GM12878 (cell line): Measurements from ENCODE around the gene CRIM1. TPM values are rescaled to one million over a fixed set of nuclear protein-coding genes. Genes with fewer than 3 reads are reported as not detected.

Experiments
- ATAC-seq: fragments of 200-7000 bp; cut with Tn5 transposase; 3 replicates; pipeline ENCODE4 v1.9.1; 2020; ENCODE audit warnings: mild to moderate bottlenecking, moderate library complexity
- BruUV-seq: library from RNA; stranded (reverse); fragments of 400-500 nt; replicated peaks from 2 replicates; lab custom pipeline; 2021; lab: Mats Ljungman, UMichigan
- CTCF ChIA-PET: fragments of 300-600 bp; sonication (Branson Sonifier 250); formaldehyde crosslinking; extraction: SDS; loops from one replicate; lab custom pipeline; 2021; ENCODE audit warnings: inconsistent platforms; lab: Yijun Ruan, JAX
- POLR2A ChIA-PET: fragments of 350-600 bp; formaldehyde crosslinking; extraction: SDS; loops from one replicate; lab custom pipeline; 2021; ENCODE audit warnings: inconsistent platforms; lab: Charles Lee
- RAD21 ChIA-PET: fragments of 300-600 bp; sonication (Branson Sonifier 250); formaldehyde crosslinking; loops from one replicate; lab custom pipeline; 2023; ENCODE audit warnings: antibody characterized with exemption; ENCODE audit not compliant: unreplicated experiment; lab: Charles Lee
- SMC1A ChIA-PET: fragments of 300-600 bp; sonication (Branson Sonifier 250); formaldehyde crosslinking; loops from one replicate; lab custom pipeline; 2023; ENCODE audit not compliant: unreplicated experiment, uncharacterized antibody; lab: Charles Lee
- DNase-seq: peaks from one replicate; pipeline ENCODE4 v3.0.0-alpha.2; 2011; ENCODE audit warnings: low read depth, low spot score
- FAIRE-seq: peaks from 3 replicates; lab custom pipeline; 2011; peaks lifted over from hg19 to GRCh38; lab: Jason Lieb, UNC
- H2AFZ ChIP-seq: 2 replicates; pipeline ENCODE4 v1.6.0; 2011; ENCODE audit warnings: low read depth, low read length, control low read depth; ENCODE audit not compliant: control insufficient read depth
- H3K27ac ChIP-seq: 2 replicates; pipeline ENCODE4 v1.5.1; 2011; ENCODE audit warnings: control low read depth; ENCODE audit not compliant: control insufficient read depth, insufficient read depth
- H3K27me3 ChIP-seq, 2 experiments: replicated peaks in 1 of 2; 2 replicates each; pipeline versions ENCODE4 v1.6.0 to v1.6.1; 2011; ENCODE audit warnings: low read length in 1 of 2; ENCODE audit not compliant: control insufficient read depth in 2 of 2, insufficient read depth in 2 of 2
- H3K36me3 ChIP-seq, 2 experiments: 2 replicates each; pipeline ENCODE4 v1.5.1; 2011; ENCODE audit warnings: low read length in 1 of 2; ENCODE audit not compliant: control insufficient read depth in 2 of 2, insufficient read depth in 2 of 2
- H3K4me1 ChIP-seq: 2 replicates; pipeline ENCODE4 v1.6.1; 2011; ENCODE audit warnings: mild to moderate bottlenecking, low read length, moderate library complexity, mixed read lengths; ENCODE audit not compliant: control insufficient read depth, insufficient read depth
- H3K4me2 ChIP-seq: 2 replicates; pipeline ENCODE4 v1.6.0; 2011; ENCODE audit warnings: control low read depth; ENCODE audit not compliant: control insufficient read depth, insufficient read depth
- H3K4me3 ChIP-seq: fragments of 200-600 bp; sonication (generic); 2 replicates; pipeline ENCODE4 v1.5.1; 2016
- H3K79me2 ChIP-seq: 2 replicates; pipeline ENCODE4 v1.6.0; 2011; ENCODE audit warnings: low read length; ENCODE audit not compliant: control insufficient read depth, insufficient read depth
- H3K9ac ChIP-seq: 2 replicates; pipeline ENCODE4 v1.8.0; 2011; ENCODE audit warnings: low read length, control low read depth, mixed read lengths; ENCODE audit not compliant: control insufficient read depth, insufficient read depth
- H3K9me3 ChIP-seq: replicated peaks from 3 replicates; pipeline ENCODE4 v1.5.1; 2011; ENCODE audit warnings: mild to moderate bottlenecking, low read length; ENCODE audit not compliant: control insufficient read depth, insufficient read depth
- H4K20me1 ChIP-seq: 2 replicates; pipeline ENCODE4 v1.6.0; 2011; ENCODE audit not compliant: control insufficient read depth, insufficient read depth
- BHLHE40 ChIP-seq, 2 experiments: fragments of 450-650 bp in 1 of 2; IDR thresholded peaks; 2 replicates each; pipeline ENCODE4 v1.6.1; 2011 to 2017; ENCODE audit warnings: low read depth in 2 of 2, borderline replicate concordance in 1 of 2, improper control_type of control experiment in 1 of 2, low read length in 1 of 2, mild to moderate bottlenecking in 1 of 2
- FOXM1 ChIP-seq: IDR thresholded peaks from 2 replicates; pipeline ENCODE4 v1.6.1; 2012; ENCODE audit warnings: low read depth, mild to moderate bottlenecking, inconsistent platforms, low read length, moderate library complexity
- GATAD2B ChIP-seq: fragments of 450-650 bp; conservative IDR thresholded peaks from 2 replicates; pipeline ENCODE4 v1.6.1; 2017; ENCODE audit warnings: low read depth, mild to moderate bottlenecking, moderate library complexity
- HDGF ChIP-seq: fragments of 450-650 bp; IDR thresholded peaks from 2 replicates; pipeline ENCODE4 v1.6.1; 2016; ENCODE audit warnings: antibody characterized with exemption
- NFYB ChIP-seq: IDR thresholded peaks from 2 replicates; pipeline ENCODE4 v1.6.1; 2011; ENCODE audit warnings: low read depth, mild to moderate bottlenecking, low read length, improper control_type of control experiment, moderate library complexity; ENCODE audit not compliant: insufficient read depth
- NR2C2 ChIP-seq: IDR thresholded peaks from 2 replicates; pipeline ENCODE4 v1.6.1; 2011; ENCODE audit warnings: borderline replicate concordance, low read depth; ENCODE audit not compliant: control insufficient read depth, insufficient read length
- PAX8 ChIP-seq: fragments of 450-650 bp; IDR thresholded peaks from 2 replicates; pipeline ENCODE4 v1.6.1; 2017; ENCODE audit warnings: mild to moderate bottlenecking, moderate library complexity
- SUZ12 ChIP-seq: fragments of 200-600 bp; sonication (generic); IDR thresholded peaks from one replicate; pipeline ENCODE4 v1.6.1; 2018; ENCODE audit warnings: antibody characterized with exemption, mild to moderate bottlenecking; ENCODE audit not compliant: unreplicated experiment
- TAF1 ChIP-seq: IDR thresholded peaks from 2 replicates; pipeline ENCODE4 v1.6.1; 2011; ENCODE audit warnings: mild to moderate bottlenecking, low read depth, low read length, borderline replicate concordance
- TCF12 ChIP-seq: IDR thresholded peaks from 2 replicates; pipeline ENCODE4 v1.6.1; 2011; ENCODE audit warnings: low read depth, mild to moderate bottlenecking, low read length
- YY1 ChIP-seq: IDR thresholded peaks from 2 replicates; pipeline ENCODE4 v1.6.1; 2011; ENCODE audit warnings: low read depth, mild to moderate bottlenecking, low read length
- ZNF622 ChIP-seq: fragments of 450-650 bp; IDR thresholded peaks from 2 replicates; pipeline ENCODE4 v1.6.1; 2017; ENCODE audit warnings: mild to moderate bottlenecking, inconsistent platforms
- ZNF687 ChIP-seq: fragments of 450-650 bp; IDR thresholded peaks from 2 replicates; pipeline ENCODE4 v1.6.1; 2017; ENCODE audit warnings: mild to moderate bottlenecking, moderate library complexity
- WGBS: methylation state at CpG from one replicate; pipeline ENCODE4 v1.1.6; 2016; ENCODE audit warnings: low lambda C conversion rate; ENCODE audit not compliant: insufficient replicate concordance, insufficient coverage; ENCODE audit errors: missing lambda C conversion rate; 5-methylcytosine and 5-hydroxymethylcytosine counted together
- in situ Hi-C: fragments of 300-500 bp; cut with MboI; formaldehyde crosslinking; loops from 9 replicates; pipeline ENCODE4 v1.14.3; 2018; ENCODE audit warnings: mixed read lengths
- intact Hi-C: fragments of 100-400 bp; cut with micrococcal nuclease; formaldehyde crosslinking; loops from one replicate; pipeline ENCODE4 v1.14.2; 2022; ENCODE audit not compliant: unreplicated experiment
- polyA plus RNA-seq, 11 experiments: library from polyadenylated mRNA; depleted of rRNA in 4 of 11; unstranded in 6 of 11; stranded (reverse) in 5 of 11; fragments of >200 nt; fragmentation: Nextera tagmentation in 4 of 11; fragmentation: Illumina TruSeq in 1 of 11; extraction: Ambion mirVana in 4 of 11; extraction: Trizol in 1 of 11; gene quantifications; 1 replicate in 1 of 11; 2 replicates in 10 of 11; pipeline versions ENCODE4 v1.2.1 to v1.2.3, GENCODE V29; 2011 to 2016; ENCODE audit warnings: inconsistent platforms in 2 of 11, missing spikeins in 2 of 11, low read depth in 1 of 11
- total RNA-seq, 4 experiments: library from RNA; depleted of rRNA in 3 of 4; stranded (reverse); fragments of >200 nt in 3 of 4; fragmentation: Illumina TruSeq in 1 of 4; extraction: Trizol in 1 of 4; gene quantifications; 2 replicates each; pipeline versions ENCODE4 v1.2.1 to v1.2.3, GENCODE V29; 2013 to 2021

CRIM1 gene
- total and polyA plus RNA-seq, 10 of the 15 experiments (the other 5 are each of a cell fraction or from before 2014, with no cell fraction given) = 0.42 to 7.4 (median 3.1) TPM

- BruUV-seq = no TSS peak
- intact Hi-C loops (no loop called here), in situ Hi-C loops (no loop called here)
- Histone ChIP-seq H3K9ac (no peak overlapping the region), H3K4me1 (no peaks in the 10 kb centered on the region), H2AFZ (no peak overlapping the region), H3K4me2 (no peak overlapping the region), H3K4me3 (no peak overlapping the region), H3K9me3 (peaks cover 3% of the 10 kb centered on the region; the same call in 1 of the 3 replicates), H3K27me3 (no peaks in the 10 kb centered on the region), H3K27ac (no peak overlapping the region), H3K36me3 (no peaks in the 10 kb centered on the region), H3K79me2 (no peaks in the 10 kb centered on the region), H4K20me1 (no peaks in the 10 kb centered on the region)
- WGBS = 0% methylated on average over 2 of the region's 2 CpGs
- ChIA-PET CTCF (no interaction called here), SMC1A (no interaction called here), POLR2A (no interaction called here), RAD21 (no interaction called here)
- FAIRE-seq = no peak
- no peak for DNase-seq
- no peak for ATAC-seq
- TF ChIP-seq ZNF622 (no peak), NR2C2 (no peak), NFYB (no peak), PAX8 (no peak), YY1 (no peak), TCF12 (no peak), TAF1 (no peak), FOXM1 (no peak)
These were observed 122.2 kb downstream of the CRIM1 start for GRCh38 chr2:36477746-36478145.

GRCh38 chr2:36478332-36478738 is 122.8 kb downstream of the CRIM1 start:
- H2AFZ ChIP-seq = no peak overlapping the region
- H3K27ac ChIP-seq = no peak overlapping the region
- no peaks in the 10 kb centered on the region for H3K79me2 ChIP-seq
- ChIA-PET RAD21 (no interaction called here), CTCF (no interaction called here), SMC1A (no interaction called here), POLR2A (no interaction called here)
- intact Hi-C loops (no loop called here), in situ Hi-C loops (no loop called here)
- no TSS peak for BruUV-seq
- H4K20me1 ChIP-seq = no peaks in the 10 kb centered on the region
- no peaks in the 10 kb centered on the region for H3K36me3 ChIP-seq
- WGBS = 15% methylated on average over 4 of the region's 4 CpGs
- H3K4me2 ChIP-seq = no peak overlapping the region
- peaks cover 3% of the 10 kb centered on the region; the same call in 1 of the 3 replicates for H3K9me3 ChIP-seq
- no peaks in the 10 kb centered on the region for H3K4me1 ChIP-seq
- ATAC-seq (no peak), FAIRE-seq (no peak), DNase-seq (no peak)
- no peak overlapping the region for H3K4me3 ChIP-seq
- H3K9ac ChIP-seq = no peak overlapping the region
- H3K27me3 ChIP-seq = no peaks in the 10 kb centered on the region
- TF ChIP-seq HDGF = no peak
- TF ChIP-seq ZNF687 = no peak
- TF ChIP-seq GATAD2B = no peak
- TF ChIP-seq SUZ12 = no peak
- no peak for TF ChIP-seq YY1
- no peak for TF ChIP-seq BHLHE40 (IDR thresholded peaks at IDR 0.05; ENCODE audit: borderline replicate concordance in 1 of 2, low read depth in 2 of 2, low read length in 1 of 2)
